SK-MEL-5 (cell line): ENCODE measurements around the gene DNAH8. TPM values are rescaled to one million over a fixed set of nuclear protein-coding genes. Genes with fewer than 3 reads are reported as not detected.
"Not testable (repeated sequence)": the region's sequence is repeated elsewhere in the genome, so short reads cannot be mapped to it uniquely, and the experiment has no call there.

Experiments used
- DNase-seq: peaks from one replicate; pipeline ENCODE4 v3.0.0-alpha.2; 2016; ENCODE audit warnings: low read depth, low spot score
- in situ Hi-C: cut with HindIII; loops from 2 replicates; pipeline ENCODE4 v1.10.0; 2016; ENCODE audit warnings: low sequenced_read_pairs, high pct_unique_total_duplicates, low pct_unique_long_range_greater_than_20kb
- total RNA-seq: library from RNA; depleted of rRNA; stranded (reverse); fragments of >200 nt; shearing (Covaris generic); gene quantifications from 2 replicates; pipeline ENCODE4 v1.2.3, GENCODE V29; 2014

DNAH8 gene
- total RNA-seq, 1 experiment from 2014 or later: under 0.01 TPM

- no peak for DNase-seq
- in situ Hi-C loops: no loop called here
Observed at GRCh38 chr6:38906582-38906981, 191.5 kb downstream of the DNAH8 start.

GRCh38 chr6:38907264-38907663, 192.2 kb downstream of the DNAH8 start:
- in situ Hi-C loops: no loop called here
- no peak for DNase-seq

GRCh38 chr6:38909015-38909730, 194.1 kb downstream of the DNAH8 start:
- in situ Hi-C loops: no loop called here
- no peak for DNase-seq

- no peak for DNase-seq
- in situ Hi-C loops: no loop called here
Observed at GRCh38 chr6:38910207-38910606, 195.1 kb downstream of the DNAH8 start.

- in situ Hi-C loops: no loop called here
- DNase-seq: no peak
Observed at GRCh38 chr6:38912378-38912777, 197.3 kb downstream of the DNAH8 start.

- in situ Hi-C loops: no loop called here
- no peak for DNase-seq
Observed at GRCh38 chr6:38915205-38915925, 200.3 kb downstream of the DNAH8 start.

DNA sequence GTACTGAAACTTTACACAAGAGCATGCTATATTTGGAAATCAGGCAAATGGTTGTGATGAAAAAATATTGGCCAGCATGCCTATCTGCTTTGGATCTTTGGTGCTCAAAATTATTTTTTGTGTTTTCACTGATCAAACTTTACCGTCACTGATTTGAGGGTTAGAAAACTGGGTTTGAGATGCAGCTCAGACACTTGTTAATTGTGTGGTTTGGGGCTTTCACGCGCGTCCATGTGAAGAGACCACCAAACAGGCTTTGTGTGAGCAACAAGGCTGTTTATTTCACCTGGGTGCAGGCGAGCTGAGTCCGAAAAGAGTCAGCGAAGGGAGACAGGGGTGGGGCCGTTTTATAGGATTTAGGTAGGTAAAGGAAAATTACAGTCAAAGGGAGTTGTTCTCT, 206.4 kb downstream of the DNAH8 start:
- in situ Hi-C loops, DNase-seq: not testable (repeated sequence)

GRCh38 chr6:38924791-38925509, 209.8 kb downstream of the DNAH8 start:
- DNase-seq: no peak
- in situ Hi-C loops: no loop called here

DNA sequence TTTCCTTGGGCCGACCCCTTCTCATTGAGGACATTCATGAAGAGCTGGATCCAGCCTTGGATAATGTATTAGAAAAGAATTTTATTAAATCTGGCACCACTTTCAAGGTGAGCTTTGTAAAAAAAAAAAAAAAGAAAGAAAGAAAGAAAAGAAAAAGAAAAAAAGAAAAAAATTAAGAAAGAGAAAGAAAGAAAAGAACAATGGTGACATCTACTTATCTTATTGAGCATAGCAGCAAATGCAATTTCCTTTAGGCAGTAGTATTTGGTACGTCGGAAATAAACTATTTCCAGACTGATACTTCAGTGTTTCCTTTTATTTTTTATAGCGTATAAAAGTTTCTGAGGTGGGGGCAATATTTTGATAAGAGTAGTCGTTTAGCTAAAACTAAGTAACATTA, 214.4 kb downstream of the DNAH8 start:
- no peak for DNase-seq
- in situ Hi-C loops: no loop called here

GRCh38 chr6:38933426-38933825, 218.3 kb downstream of the DNAH8 start:
- in situ Hi-C loops: no loop called here
- DNase-seq: peak; percentile 46

DNA sequence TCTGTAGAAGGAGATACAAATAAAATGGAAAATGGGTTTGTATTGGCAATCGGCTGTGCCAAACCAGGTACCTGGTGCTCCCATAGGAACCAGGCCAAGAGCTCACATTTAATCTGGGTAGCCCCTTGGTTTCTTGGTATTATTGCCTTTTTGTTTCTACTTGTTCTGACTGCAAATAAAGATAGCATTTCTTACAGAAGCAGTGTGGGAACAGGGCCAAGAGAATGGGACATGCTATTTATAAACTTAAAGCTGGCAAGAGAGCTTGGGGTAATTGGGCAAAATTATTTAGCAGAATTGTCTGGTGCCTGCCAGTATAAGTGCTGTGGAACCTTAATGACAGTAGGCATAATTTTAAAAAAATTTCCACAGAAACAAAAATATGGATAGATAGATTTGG, 219.9 kb downstream of the DNAH8 start:
- in situ Hi-C loops: no loop called here
- no peak for DNase-seq

DNA sequence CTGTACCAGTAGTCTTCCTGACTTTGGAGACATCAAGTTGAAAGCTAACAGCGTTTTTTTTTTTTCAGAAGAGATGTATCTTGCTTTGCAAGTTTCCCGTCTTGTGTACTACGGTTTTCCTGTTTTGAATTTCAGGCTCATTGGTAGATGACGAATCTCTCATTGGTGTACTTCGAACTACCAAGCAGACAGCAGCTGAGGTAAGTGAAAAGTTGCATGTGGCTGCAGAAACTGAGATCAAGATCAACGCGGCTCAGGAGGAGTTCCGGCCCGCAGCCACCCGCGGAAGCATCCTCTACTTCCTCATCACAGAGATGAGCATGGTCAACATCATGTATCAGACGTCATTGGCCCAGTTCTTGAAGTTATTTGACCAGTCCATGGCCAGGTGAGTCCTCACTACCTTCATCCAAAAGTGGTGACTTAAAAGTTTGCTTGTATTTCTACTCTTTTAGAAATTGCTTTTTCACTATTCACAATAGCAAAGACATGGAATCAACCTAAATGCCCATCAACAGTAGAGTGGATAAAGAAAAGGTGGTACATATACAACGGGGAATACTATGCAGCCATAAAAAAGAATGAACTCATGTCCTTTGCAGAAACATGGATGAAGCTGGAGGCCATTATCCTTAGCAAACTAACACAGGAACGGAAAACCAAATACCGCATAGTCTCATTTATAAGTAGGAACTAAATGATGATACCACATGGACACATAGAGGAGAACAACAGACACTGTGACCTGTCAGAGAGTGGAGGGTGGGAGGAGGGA, 222.9 kb downstream of the DNAH8 start:
- in situ Hi-C loops: no loop called here

GRCh38 chr6:38938741-38939140, 223.6 kb downstream of the DNAH8 start:
- no peak for DNase-seq
- in situ Hi-C loops: no loop called here

More for the DNA sequence above, 222.9 kb downstream of the DNAH8 start:
- DNase-seq: no peak

DNA sequence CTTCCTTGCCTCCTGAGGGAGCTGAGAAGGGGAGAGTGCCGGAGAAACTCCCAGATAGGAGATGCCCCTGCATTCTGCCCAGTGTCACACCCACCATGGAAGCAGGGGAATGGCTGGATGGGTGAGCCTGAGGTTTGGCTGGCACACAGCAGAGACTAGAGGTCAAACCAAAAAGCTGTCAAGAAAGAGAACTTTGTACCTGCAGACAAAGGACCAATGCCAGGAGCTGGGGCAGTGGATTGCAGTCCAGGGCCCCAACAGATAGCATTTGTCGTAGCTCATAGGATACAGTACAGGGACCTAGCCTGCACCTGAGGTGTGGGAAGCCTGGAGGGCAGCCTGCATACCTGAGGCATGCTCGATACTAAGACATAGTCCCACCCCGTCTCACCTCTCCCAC, 227.3 kb downstream of the DNAH8 start:
- DNase-seq: no peak
- in situ Hi-C loops: no loop called here

GRCh38 chr6:38942965-38943364, 227.9 kb downstream of the DNAH8 start:
- in situ Hi-C loops: no loop called here
- no peak for DNase-seq

DNA sequence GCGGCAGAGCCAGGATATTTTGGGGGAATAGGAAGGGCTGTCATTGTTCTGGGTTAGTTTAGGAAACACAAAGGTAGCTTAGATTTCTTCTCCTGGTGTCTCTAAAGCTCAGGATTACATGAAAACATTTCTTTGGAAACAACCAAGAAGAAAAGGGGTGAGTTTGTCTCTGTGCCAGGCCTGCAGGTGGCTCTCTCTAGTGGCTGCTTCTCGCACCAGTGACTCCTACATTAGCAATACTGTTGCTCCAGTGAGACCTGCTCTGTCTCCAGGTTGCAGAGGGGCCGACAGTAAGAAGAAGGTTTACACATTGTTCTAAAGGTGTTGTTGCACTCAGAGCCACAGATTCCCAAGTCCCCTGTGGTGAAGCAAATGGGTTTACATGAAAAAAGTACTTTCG, 228.9 kb downstream of the DNAH8 start:
- peak; percentile 5 for DNase-seq
- in situ Hi-C loops: no loop called here

DNA sequence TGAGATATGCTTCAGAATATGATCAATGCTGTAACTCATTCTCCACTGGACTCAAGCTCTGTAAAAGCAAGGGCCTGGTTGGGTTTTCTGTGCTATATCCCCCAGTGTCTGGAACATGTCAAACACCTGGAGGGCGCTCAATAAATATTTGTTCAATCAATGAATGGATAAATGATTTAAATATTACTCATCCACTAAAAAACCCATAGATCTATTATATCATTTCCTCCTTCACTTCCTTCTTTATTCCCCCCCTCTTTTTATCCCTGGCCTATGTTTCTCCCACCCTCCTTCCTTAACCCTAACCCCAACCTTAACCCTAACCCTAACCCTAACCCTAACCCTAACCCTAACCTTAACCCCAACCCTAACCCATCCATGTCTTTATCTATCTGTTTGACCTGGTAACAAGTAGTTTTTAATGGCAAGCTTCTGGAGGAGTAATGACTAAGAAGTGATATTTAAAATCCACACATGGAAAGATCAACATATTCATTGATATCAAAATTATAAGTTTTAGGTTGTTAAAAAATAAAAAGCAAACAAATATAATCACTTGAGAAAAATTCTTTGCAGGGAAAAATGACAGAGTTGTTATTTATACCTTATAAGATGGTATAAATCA, 229.7 kb downstream of the DNAH8 start:
- DNase-seq: no peak

More for the DNA sequence above, 229.7 kb downstream of the DNAH8 start:
- in situ Hi-C loops: no loop called here
